ENCODE results near the gene ARPC5L. TPM values are rescaled to one million over a fixed set of nuclear protein-coding genes. Genes with fewer than 3 reads are reported as not detected.
A peak's percentile ranks its signal among the peaks of the same experiment; 100 is the strongest.

ARPC5L gene
- total and polyA plus RNA-seq, 2 of the 8 experiments (the other 6 are each of a cell fraction or from before 2014, with no cell fraction given), result 34.1 to 50.6 TPM

- ChIA-PET POLR2A (ENCODE audit: partially characterized antibody) (interaction anchor here (1.1 to 1.5 kb wide), 2 partner anchors 17 to 73 kb away, joined by 3 to 4 read pairs; partner anchors contain the start of genes ARPC5L, NR6A1 and RPL35), CTCF (ENCODE audit: partially characterized antibody) (interaction anchor here (1.4 to 65.2 kb wide), 4 partner anchors 6 to 227 kb away, joined by 4 to 1529 read pairs (median 1414); partner anchors contain the start of genes ARPC5L, NR6A1, OLFML2A and RPL35)
- Histone ChIP-seq H2BK120ac (replicated peaks; ENCODE audit: low read depth, low read length) (no peak overlapping the region), H3K4me3 (ENCODE audit: extremely low read depth in 1 of 4, insufficient read depth in 2 of 4, low read depth in 3 of 4, low read length in 4 of 4) (no peak overlapping the region), H2BK5ac (ENCODE audit: low read depth, low read length) (no peak overlapping the region), H3K79me2 (ENCODE audit: control insufficient read depth in 1 of 2, insufficient read depth in 2 of 2, low read length in 2 of 2) (no peaks in the 10 kb centered on the region), H2BK12ac (ENCODE audit: low read depth, low read length) (no peak overlapping the region), H3K4me2 (ENCODE audit: insufficient read depth in 1 of 2, low read depth in 2 of 2, low read length in 2 of 2) (no peak overlapping the region), H3K23ac (ENCODE audit: insufficient read length) (no peak overlapping the region), H2BK20ac (ENCODE audit: low read length) (0 out of 2 replicates have a peak overlapping the region, but pooled peaks have one; percentile 32), H4K8ac (ENCODE audit: extremely low read depth, insufficient read depth, low read length) (no peak overlapping the region), H4K91ac (replicated peaks; ENCODE audit: insufficient read length, low read length) (no peak overlapping the region), H2AFZ (ENCODE audit: low read length) (no peak overlapping the region), H2BK15ac (ENCODE audit: low read length) (no peak overlapping the region), H3K27me3 (replicated peaks in 1 of 4; ENCODE audit: control insufficient read depth in 3 of 4, extremely low read depth in 1 of 4, insufficient read depth in 3 of 4, low read length in 3 of 4) (no peaks in the 10 kb centered on the region), H3K9ac (replicated peaks in 1 of 4; ENCODE audit: extremely low read depth in 1 of 4, low read depth in 3 of 4, low read length in 3 of 4) (no peak overlapping the region), H3K18ac (ENCODE audit: extremely low read depth, low read length) (no peak overlapping the region), H2AK5ac (ENCODE audit: low read depth, low read length) (no peak overlapping the region), H3K27ac (ENCODE audit: low read depth, low read length) (no peak overlapping the region), H3K36me3 (ENCODE audit: control insufficient read depth in 2 of 4, insufficient read depth in 4 of 4, low read length in 3 of 4) (no peaks in the 10 kb centered on the region), H3K14ac (ENCODE audit: insufficient read length) (no peak overlapping the region), H3K4me1 (replicated peaks in 1 of 4; ENCODE audit: control insufficient read depth in 3 of 4, insufficient read depth in 4 of 4, low read length in 3 of 4) (peaks cover 0 to 14% (median 3%) of the 10 kb centered on the region in 4 experiments; a peak in 4 of 7 replicates), H4K5ac (ENCODE audit: insufficient read length, low read depth, low read length) (no peak overlapping the region), H3K23me2 (ENCODE audit: low read depth, low read length) (no peaks in the 10 kb centered on the region), H4K20me1 (replicated peaks in 1 of 2; ENCODE audit: control insufficient read depth in 1 of 2, insufficient read depth in 2 of 2, low read length in 2 of 2) (no peaks in the 10 kb centered on the region), H3K79me1 (ENCODE audit: low read depth, low read length) (no peaks in the 10 kb centered on the region), H3K56ac (replicated peaks; ENCODE audit: insufficient read length, low read depth, low read length) (no peak overlapping the region), H3K4ac (replicated peaks; ENCODE audit: insufficient read length, low read depth, low read length) (no peak overlapping the region), H3K9me3 (ENCODE audit: insufficient read depth in 2 of 2, low read depth in 1 of 2, low read length in 1 of 2) (no peaks in the 10 kb centered on the region)
- FAIRE-seq, result no peak
- DNase-seq (ENCODE audit: low read depth in 1 of 2, low spot score in 2 of 2), result no peak
- 82% methylated on average over 4 of the region's 4 CpGs; no CpG with 5 or more reads in 1 of the 2 experiments for WGBS, 2 experiments (ENCODE audit: extremely low coverage in 1 of 2, insufficient coverage in 1 of 2, insufficient read length in 1 of 2, insufficient replicate concordance in 2 of 2, low coverage in 1 of 2, low lambda C conversion rate in 2 of 2, missing lambda C conversion rate in 1 of 2)
- no peak for TF ChIP-seq RAD21 (IDR thresholded peaks at IDR 0.05 in 1 of 2, conservative IDR thresholded peaks at IDR 0.05 in 1 of 2; ENCODE audit: low read depth in 2 of 2, low read length in 2 of 2)
- TF ChIP-seq NRF1 (IDR thresholded peaks at IDR 0.05; ENCODE audit: low read depth, low read length), result no peak
- no peak for TF ChIP-seq JUND (IDR thresholded peaks at IDR 0.05; ENCODE audit: low read length)
- TF ChIP-seq TEAD4 (IDR thresholded peaks at IDR 0.05; ENCODE audit: low read depth, low read length), result no peak
- no peak for TF ChIP-seq SP1 (IDR thresholded peaks at IDR 0.05; ENCODE audit: low read depth, low read length)
- TF ChIP-seq HDAC2 (IDR thresholded peaks at IDR 0.05; ENCODE audit: borderline replicate concordance in 1 of 2, low read depth in 2 of 2, low read length in 2 of 2), result no peak
- no peak for TF ChIP-seq SIN3A (conservative IDR thresholded peaks at IDR 0.05 in 1 of 2, IDR thresholded peaks at IDR 0.05 in 1 of 2; ENCODE audit: low read depth in 1 of 2, low read length in 2 of 2)
- TF ChIP-seq MAFK (IDR thresholded peaks at IDR 0.05; ENCODE audit: low read depth, low read length), result no peak
- no peak for TF ChIP-seq SUZ12 (IDR thresholded peaks at IDR 0.05; ENCODE audit: low read length)
- TF ChIP-seq EGR1 (IDR thresholded peaks at IDR 0.05; ENCODE audit: borderline replicate concordance, low read depth, low read length), result no peak
- TF ChIP-seq POLR2A (IDR thresholded peaks at IDR 0.05; ENCODE audit: control extremely low read depth in 1 of 2, low read depth in 2 of 2, low read length in 2 of 2), result no peak
- TF ChIP-seq SIX5 (IDR thresholded peaks at IDR 0.05; ENCODE audit: low read depth, low read length), result no peak
- TF ChIP-seq TBP (IDR thresholded peaks at IDR 0.05; ENCODE audit: low read depth, low read length), result no peak
- TF ChIP-seq POU5F1 (IDR thresholded peaks at IDR 0.05; ENCODE audit: low read depth, low read length), result no peak
These were observed 17.6 kb upstream of the ARPC5L start for GRCh38 chr9:124844291-124844690.

All from H1 (cell line).